ENCODE measurements around the gene ENTREP1.
"Not testable (repeated sequence)": the region's sequence is repeated elsewhere in the genome, so short reads cannot be mapped to it uniquely, and the experiment has no call there.

Gene ENTREP1

DNA sequence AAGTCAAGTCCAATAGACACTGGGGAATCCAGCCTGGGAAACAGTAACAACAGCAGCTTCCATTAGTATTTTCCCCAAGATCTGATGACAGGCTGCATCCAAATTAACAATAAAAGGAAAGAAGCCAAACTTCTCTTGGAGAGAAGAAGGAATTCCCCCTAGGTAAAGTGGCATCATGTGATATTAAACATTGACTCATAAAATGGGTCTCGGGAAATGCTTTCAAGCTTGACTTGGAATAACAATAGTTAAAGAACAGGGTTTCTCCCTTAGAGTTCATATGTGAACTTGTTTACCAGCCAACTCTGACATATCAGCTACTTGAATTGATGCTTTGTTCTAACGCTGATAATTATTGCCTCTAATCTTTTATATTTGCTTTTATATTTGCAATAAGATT lies 45.4 kb downstream of the ENTREP1 start:
- no peak for DNase-seq

DNA sequence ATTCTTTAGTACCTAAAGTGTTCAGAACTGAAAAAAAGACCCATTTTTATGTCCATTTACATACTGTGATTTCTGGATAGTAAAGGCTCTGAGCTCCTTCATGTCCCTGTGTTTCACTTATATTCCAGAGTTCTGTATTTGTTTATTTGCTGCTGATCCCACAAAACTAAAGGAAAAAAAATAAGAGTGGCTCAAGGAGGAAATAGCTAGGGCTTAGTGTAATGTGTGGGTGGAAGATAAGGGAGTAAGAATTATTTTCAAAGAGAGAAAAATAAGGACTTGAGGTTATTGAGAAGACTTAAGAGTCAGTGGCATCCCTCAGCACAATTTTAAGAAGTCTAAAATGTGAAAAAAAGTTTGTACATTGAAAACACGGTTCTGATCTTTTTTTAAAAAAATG lies 46.0 kb downstream of the ENTREP1 start:
- DNase-seq, result no peak

DNA sequence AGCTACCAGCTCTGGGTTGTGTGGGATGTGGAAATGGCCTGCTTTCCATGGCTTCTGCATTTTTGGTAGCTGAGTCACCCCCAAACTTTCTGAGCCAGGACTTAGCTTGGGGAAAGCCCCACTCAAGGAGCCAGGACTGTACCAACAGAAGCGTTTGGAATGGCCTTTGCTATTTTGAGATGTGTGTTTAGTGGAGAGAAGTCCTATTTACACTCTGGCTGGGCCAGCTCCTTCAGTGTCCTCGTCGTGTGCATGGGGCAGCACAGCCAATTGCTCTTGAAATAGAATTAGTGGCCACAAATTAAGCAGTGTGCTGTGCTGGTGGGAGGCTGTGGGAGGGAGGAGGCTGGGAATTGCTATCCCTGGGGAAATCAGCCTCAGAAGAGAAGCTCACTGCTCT lies 51.6 kb downstream of the ENTREP1 start:
- DNase-seq, result no peak

DNA sequence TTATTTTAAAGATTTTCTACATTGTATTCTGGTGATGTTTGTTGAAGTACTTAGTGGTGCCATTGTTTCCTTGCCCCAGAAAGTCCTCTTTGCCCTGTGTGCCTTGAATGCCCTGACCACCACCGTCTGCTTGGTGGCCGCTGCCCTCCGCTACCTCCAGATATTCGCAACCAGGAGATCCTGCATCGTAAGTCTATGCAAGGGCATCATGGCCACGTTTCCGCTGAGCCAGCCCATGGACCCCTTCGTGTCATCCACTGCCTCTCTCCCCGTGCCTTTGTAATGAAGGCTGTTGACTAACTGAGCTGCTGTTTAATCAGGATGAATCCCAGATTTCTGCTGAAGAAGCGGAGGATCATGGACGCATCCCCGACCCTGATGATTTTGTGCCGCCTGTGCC lies 52.3 kb downstream of the ENTREP1 start:
- DNase-seq, result no peak

DNA sequence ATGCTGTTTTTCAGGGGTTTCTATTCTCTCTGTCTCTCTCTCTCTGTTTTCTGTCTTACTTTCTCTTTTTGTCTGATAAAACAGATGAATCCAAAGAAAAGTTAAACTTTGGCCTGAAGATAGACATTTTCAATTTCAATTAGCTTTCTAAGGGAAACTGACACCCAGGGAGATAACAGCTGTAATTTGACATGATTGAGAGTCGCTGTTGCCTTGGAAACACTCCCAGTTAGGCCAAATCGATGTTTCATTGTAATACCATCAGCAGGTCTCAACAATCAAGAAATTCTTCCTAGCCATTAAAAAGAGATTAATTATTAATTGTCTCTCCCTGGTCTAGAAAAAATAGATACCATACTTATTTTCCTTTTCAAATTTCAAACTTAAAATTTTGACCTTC lies 53.0 kb downstream of the ENTREP1 start:
- DNase-seq, result no peak

DNA sequence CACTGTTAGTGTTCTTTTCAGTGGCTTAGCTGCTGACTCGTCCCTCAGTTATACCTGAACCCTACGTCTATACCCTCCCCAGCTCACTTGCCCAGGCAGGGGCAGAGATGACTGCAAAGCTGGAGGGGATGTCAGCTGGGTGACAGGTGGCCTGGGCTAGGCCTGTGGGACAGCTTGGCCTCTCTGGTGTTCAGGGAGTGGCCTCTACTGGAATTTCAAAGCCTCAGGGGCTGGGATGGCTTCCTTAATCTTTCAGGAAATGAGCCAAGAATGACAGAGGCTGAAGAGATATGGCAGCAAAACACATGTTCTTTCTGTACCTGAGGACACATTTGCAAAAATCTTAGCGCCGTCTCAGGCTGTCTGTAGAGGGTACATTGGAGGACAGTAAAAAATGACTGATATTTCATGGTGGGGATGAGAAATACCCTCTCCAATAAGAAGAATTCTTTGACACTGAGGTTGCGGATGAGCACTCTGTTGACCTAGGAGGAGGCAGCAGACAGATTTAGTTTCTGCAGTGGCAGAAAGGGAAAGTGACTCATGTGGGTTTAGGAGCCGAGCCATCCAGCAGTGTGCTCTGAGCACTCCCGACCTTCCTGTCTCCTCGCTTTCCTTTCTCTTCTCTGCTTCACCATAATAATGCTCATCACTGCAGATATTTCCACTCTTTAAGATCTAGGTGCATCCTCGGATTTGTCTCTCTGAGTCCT lies 54.4 kb downstream of the ENTREP1 start:
- no peak for DNase-seq

DNA sequence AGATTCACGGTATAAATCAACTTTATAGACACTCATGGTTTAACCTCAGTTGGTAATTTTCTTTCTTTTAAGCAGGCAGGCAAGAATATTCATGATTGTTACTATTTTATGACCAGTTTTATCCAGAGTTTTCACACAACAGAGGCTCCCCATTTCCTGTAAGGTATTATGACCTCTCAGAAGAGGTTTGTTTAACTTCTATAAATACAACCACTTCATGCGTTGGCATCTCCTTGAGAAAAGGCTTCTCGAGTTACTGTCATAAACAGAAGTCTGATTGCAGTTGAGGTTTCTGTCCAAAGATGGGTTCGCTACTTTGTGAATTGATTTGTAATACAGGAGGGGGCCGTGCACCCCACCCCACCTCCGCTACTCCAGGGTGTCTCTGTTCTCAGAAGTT lies 55.3 kb downstream of the ENTREP1 start:
- DNase-seq, result no peak

DNA sequence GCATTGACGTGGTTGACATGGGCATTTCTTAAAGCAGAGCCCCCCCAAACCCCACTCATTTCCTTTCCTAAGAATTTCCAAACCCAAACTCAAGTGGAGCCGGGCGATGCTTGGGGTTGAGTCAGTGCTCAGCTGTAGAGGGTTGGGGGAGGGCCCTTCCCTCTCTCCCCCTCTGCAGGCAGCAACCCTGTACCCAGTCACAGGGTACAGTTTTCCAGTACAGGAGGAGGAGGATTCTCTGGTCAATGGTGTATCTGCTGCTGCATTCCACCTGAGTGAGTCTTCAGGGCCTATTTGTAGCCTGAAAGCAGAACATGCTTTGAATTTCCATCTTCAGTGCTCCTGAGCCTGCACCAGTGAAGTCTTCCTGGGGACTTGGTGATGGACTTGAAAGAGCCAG lies 55.8 kb downstream of the ENTREP1 start:
- DNase-seq, result no peak

DNA sequence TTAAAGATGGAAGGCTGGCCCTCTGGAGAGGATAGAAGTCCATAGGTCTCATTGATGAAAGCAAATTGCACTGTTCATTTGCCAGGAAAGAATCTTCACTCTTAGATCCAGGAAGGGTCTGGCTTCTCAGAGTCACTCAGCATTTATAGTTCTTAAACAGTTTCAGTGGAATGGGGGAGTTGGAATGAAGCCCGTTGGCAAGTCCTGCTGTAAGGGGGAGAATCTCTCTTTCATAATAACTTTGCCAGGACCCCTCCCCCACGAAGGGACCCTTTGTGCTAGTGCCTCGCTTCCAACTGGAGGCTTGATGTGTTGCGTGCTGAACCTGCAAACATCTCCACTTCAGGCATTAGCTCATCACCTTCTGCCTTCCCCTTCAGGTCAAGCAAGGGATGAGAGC lies 57.1 kb downstream of the ENTREP1 start:
- DNase-seq, result no peak

DNA sequence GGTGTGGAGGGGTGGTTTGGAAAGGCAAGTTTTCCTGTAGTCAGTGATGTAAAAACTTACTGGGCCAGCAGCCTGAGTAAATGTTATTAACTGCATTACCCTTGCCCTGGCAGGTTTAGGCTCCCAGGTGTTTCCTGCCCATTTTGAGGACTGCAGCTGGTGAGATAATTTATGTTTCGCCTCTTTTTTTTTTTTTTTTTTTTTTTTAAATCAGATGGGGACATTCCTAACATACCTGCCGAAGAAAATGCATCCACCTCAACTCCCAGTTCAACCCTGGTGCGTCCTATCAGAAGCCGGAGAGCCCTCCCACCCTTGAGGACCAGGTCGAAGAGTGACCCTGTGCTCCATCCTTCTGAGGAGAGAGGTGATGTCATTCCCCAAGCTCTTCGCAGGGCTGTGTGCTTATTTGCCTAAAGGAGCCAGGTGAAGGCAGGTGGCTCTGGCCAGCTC lies 60.6 kb downstream of the ENTREP1 start:
- no peak for DNase-seq

DNA sequence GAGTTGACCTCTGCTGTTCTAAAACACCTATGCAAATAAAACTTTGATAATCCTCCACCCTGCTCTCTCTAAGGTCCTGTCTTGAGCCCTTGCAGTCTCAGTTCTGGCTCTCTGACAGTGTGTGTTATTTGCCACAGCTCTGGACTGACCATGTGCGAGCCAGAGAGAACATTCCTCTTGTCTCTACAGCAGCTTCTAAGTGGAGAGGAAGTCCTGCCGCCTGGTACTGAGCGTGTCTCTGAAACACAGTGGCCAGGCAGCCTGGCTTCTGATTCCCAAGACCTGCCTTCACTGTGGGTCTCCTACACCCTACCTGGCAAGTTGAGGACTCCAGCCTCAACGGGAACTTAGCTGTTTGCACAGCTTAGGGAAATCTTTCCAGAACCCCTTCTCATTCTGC lies 61.6 kb downstream of the ENTREP1 start:
- no peak for DNase-seq

DNA sequence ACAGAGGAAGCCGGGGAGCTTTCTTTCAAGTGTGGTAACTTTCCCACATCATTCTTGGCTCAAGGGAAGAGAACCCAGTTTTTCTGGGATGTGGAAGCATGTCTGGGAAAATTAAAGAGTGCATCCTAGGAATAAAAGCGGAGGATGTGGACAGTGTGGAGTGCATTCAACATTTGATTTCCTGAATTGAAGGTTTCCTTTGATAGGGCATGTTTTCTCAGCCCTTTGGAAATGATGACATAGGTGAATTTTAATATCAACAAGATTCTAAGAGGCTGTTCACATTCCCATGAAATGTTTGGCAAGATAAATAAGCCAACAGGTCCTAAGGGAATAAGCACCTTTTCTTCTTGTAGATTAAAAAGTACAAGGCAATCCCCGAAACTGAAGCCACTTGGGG lies 63.6 kb downstream of the ENTREP1 start:
- DNase-seq, result no peak

DNA sequence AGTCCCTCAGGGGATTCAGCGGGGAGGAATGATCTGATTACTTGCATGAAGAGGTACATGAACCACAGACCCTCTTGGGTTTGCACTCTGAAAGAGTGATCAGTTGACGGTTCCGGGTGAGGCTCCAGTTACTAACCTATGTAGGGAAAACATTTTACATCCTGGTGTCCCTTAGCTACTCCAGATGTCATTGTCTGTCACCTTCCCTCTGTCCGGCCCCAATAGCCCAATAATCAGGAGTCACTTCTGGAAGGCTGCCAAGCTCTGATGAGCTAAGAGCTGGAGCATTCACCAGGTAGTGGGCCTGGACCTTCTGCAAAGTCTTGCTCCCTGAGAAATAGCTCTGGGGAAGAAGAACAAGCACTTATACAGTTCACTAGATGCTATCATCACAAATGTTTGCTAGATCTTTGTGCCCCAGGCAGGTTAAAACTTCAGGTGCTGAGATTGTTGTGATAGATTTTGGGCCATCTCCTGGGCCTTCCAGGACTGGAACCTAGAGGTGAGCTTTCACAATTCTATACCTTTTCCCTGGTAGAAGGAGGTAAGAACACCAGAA lies 64.5 kb downstream of the ENTREP1 start:
- no peak for DNase-seq

DNA sequence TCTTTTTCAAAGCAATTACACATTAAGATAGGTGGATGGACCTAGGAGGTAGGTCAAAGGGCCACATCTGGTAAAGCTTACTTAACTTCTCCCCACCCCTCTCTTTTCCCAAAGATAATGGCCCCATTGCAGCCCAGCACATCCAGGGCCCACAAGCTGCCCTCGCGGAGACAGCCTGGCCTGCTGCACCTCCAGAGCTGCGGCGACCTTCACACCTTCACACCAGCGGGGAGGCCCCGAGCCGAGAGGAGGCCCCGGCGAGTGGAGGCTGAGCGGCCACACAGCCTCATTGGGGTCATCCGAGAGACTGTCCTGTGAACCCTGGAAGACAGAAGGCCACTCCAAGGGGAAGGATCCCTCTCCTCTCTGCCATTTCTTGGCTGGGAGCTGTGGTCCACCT lies 66.5 kb downstream of the ENTREP1 start:
- no peak for DNase-seq

DNA sequence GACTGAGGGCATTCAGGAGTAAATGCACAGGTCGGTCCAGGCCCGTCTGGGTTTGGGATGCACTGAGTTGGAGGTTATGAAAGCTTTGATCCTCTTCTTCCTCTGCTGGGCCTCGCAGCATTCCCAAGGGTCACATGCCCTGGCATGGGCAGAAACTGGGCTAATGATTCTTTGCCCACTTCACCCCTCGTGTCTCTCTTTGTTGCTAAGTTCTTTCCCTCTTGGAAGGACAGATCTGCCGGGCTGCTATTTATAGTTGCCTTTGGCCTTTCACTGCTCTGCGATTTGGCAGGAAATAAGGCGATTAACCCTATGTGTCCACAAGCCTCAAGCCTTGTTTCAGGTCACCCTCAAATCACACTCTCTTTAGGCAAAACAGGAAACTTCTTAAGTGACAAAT lies 66.9 kb downstream of the ENTREP1 start:
- DNase-seq, result no peak

DNA sequence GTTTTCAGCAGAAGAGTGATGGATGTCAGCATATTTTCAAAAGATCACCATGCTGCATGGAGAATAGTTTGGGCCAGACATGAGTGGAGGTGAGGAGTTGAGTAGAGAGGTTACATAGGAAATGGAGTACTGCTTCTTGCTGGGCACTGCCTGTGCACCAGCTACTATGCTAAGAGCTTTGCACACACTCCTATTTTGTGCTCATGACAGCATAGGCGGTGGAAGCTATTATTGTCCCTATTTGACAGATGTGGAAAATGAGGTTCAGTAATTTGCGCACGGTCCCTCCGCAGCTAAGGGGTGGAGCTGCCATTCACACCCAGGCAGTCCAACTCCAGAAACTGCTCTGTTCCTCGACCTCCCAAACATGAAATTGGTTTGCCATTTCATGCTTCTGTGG lies 67.8 kb downstream of the ENTREP1 start:
- no peak for DNase-seq

DNA sequence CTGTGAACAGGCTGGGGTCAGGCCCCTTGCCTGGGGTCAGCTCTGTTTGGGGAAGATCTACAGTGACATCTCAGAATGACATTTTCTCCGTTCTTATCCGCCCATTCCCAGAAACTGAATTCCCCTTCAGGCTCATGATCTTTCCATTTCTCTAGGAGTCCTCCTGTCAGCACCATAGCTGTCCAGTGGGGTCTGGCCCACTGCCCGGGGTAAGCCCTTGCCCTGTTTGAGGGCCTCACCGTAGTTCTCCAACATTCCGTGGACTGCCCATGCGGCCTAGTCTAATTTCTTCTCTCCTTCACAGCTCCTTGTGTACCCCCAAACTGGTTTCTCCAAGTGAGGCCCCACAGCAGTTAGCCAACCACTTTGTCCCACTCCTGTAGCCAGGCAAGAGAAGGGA lies 68.4 kb downstream of the ENTREP1 start:
- no peak for DNase-seq

DNA sequence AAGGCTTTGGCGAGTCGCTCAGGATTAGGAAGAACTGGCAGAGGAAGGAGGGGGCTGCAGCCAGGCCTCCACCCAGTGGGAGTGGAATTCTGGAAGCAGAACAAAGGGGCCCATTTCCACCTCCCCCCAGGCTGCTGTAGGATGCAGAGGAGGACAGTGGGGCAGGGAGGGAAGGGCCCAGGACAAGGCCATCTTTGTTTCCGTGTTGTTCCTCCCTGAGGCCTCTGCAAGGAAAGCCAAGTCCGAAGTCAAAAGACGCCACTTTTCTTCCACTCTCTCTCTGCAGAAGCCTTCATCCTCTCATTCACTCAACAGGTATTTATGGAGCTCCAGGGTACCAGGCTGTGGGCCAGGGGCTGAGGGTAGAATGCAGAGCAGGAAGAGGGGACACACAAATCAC lies 70.7 kb downstream of the ENTREP1 start:
- no peak for DNase-seq

DNA sequence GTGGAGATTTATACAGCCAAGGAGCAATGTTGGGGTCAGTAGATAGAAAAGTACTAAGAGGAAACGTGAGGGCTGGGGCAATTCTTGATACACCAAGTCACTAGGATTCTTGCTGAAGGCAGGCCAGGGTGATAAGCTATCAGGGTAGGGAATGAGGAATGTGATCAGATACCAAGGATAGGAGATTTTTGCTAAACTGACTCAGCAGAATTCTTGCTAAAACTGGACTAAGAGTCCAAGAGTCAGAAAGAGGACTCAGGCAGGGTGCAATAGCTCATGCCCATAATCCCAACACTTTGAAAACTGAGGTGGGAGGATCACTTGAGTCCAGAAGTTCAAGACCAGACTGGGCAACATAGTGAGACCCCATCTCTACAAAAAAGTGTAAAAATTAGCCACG lies 71.7 kb downstream of the ENTREP1 start:
- no peak for DNase-seq

DNA sequence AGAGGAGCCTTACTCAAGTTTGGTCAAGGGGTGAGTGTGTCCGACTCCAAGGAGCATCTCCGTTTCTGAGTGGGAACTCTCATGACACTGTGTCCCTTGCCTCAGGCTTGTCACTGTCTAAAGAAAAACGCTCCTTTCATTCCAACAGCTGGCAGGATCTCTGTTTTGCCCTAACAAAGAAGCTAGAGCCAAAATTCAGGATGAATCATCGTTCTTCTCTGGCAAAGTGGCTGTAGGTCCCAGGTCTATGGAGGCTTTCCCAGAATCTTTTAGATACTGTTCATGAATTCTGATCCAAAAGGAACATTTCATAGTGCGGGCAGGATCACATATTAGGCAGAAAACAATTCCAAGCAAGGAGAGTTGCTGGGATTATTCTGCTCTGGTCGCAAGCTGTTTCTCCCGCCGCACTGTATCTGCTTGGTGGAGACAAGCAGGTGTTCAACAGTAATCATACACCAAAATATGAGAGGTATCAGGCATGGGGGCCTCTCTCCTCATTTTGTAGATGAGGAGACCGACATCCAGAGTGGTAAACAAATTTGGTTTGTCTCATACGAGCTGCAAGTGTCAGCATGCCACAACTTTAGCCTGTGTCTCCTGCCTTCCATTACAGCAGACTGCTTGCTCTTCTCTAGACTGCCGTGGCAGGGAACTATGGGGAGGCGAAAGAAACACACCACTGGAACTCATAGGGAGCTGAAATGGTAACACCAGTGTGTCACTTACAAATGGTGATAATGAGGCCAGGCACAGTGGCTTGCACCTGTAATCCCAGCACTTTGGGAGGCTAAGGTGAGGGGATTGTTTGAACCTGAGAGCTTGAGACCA lies 72.6 kb downstream of the ENTREP1 start:
- no peak for DNase-seq

DNA sequence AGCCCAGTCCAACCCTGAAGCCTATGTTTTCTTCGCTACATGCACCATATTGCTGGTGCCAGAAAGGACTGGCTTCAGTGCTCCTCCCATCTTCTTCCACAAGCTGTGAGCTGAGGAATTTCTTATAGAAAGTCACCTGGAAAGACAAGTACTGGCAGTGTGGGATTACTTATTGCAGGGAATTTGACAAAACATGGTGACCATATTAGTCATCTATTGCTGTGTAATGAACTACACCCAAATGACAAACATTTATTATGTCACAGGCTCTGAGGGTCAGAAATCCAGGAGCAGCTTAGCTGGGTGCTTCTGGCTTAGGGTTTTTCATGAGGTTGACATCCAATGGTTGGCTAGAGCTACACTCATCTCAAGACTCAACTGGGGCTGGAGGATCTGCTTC lies 75.5 kb downstream of the ENTREP1 start:
- DNase-seq, result no peak

DNA sequence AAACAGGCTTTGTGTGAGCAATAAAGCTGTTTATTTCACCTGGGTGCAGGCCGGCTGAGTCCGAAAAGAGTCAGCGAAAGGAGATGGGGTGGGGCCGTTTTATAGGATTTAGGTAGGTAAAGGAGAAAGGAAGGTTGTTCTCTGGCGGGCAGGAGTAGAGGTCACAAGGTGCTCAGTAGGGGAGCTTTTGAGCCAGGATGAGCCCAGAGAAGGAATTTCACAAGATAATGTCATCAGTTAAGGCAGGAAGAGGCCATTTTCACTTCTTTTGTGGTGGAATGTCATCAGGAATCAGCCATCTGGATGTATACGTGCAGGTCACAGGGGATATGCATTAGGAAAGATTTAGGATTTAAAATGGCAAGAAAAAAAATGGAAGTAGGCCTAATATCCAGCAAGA lies 84.9 kb downstream of the ENTREP1 start:
- DNase-seq, result not testable (repeated sequence)

DNA sequence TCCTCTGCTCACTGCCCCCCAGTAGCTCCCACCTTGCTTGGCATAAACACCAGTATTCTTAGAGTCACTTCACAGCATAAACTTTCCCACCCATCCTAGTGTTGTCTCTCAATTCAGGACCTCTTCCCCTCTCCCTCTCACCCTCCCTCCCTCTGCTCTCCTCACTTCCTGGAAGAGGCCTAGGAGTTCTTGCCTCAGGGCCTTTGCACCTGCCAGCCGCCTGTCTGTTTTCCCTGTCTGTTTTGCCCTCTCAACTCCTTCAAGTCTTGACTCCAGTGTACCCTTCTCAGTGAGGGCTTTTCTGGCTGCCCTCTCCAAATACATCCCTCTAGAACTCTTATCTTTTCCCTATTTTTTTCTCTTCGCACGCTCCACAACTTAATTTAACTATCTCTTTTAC lies 86.2 kb downstream of the ENTREP1 start:
- DNase-seq, result no peak

Data from activated effector memory CD4-positive, alpha-beta T cell treated with Interleukin-2 at 50 U/mL for 16 hours (primary cell).